Measurements from ENCODE around the gene TSPAN33. TPM values are rescaled to one million over a fixed set of nuclear protein-coding genes. Genes with fewer than 3 reads are reported as not detected.

Gene TSPAN33
- total RNA-seq, 4 donors from 2014 or later = 5.6 to 9.1 (median 7.8) TPM

- H3K36me3 ChIP-seq = no peaks in the 10 kb centered on the region
- no peak for TF ChIP-seq CTCF (IDR thresholded peaks at IDR 0.05 in 4 of 5, conservative IDR thresholded peaks at IDR 0.05 in 1 of 5)
- TF ChIP-seq POLR2A (IDR thresholded peaks at IDR 0.05) = no peak
- DNase-seq = no peak
- no peak for ATAC-seq
- no peak overlapping the region for H3K27ac ChIP-seq
- no peaks in the 10 kb centered on the region for H3K27me3 ChIP-seq
- no peaks in the 10 kb centered on the region for H3K4me1 ChIP-seq
- intact Hi-C loops (cut with DNase I; ENCODE audit: low total_unique reads) = no loop called here
- H3K9me3 ChIP-seq = no peaks in the 10 kb centered on the region
- H3K4me3 ChIP-seq = no peak overlapping the region
- in situ Hi-C loops (cut with MboI; ENCODE audit: low sequenced_read_pairs in 4 of 4) = loop anchor here in 1 of 4 donors (5.0 kb wide), 1 partner anchor 41 kb away; no protein-coding TSS in a partner anchor
Observed at GRCh38 chr7:129161524-129162225, 17.2 kb downstream of the TSPAN33 start.

- intact Hi-C loops (cut with DNase I; ENCODE audit: low total_unique reads) = no loop called here
- Histone ChIP-seq H3K27me3 (no peaks in the 10 kb centered on the region), H3K9me3 (no peaks in the 10 kb centered on the region), H3K36me3 (no peaks in the 10 kb centered on the region), H3K27ac (no peak overlapping the region), H3K4me1 (no peaks in the 10 kb centered on the region), H3K4me3 (no peak overlapping the region)
- TF ChIP-seq CTCF (IDR thresholded peaks at IDR 0.05 in 4 of 5, conservative IDR thresholded peaks at IDR 0.05 in 1 of 5) = no peak
- no peak for TF ChIP-seq POLR2A (IDR thresholded peaks at IDR 0.05)
- ATAC-seq (no peak), DNase-seq (no peak)
- in situ Hi-C loops (cut with MboI; ENCODE audit: low sequenced_read_pairs in 4 of 4) = loop anchor here in 1 of 4 donors (5.0 kb wide), 1 partner anchor 40 kb away; no protein-coding TSS in a partner anchor
Observed at GRCh38 chr7:129162732-129163131, 18.2 kb downstream of the TSPAN33 start.

- intact Hi-C loops (cut with DNase I; ENCODE audit: low total_unique reads) = loop anchor here (1.0 kb wide), 1 partner anchor 46 kb away; no protein-coding TSS in a partner anchor
- H3K27ac ChIP-seq = no peak overlapping the region
- no peak for DNase-seq
- no peaks in the 10 kb centered on the region for H3K36me3 ChIP-seq
- TF ChIP-seq POLR2A (IDR thresholded peaks at IDR 0.05) = no peak
- peak; percentile 54 to 85 (median 65) for TF ChIP-seq CTCF (IDR thresholded peaks at IDR 0.05 in 4 of 5, conservative IDR thresholded peaks at IDR 0.05 in 1 of 5)
- no peak overlapping the region for H3K4me3 ChIP-seq
- H3K27me3 ChIP-seq = no peaks in the 10 kb centered on the region
- H3K4me1 ChIP-seq = no peaks in the 10 kb centered on the region
- no peak for ATAC-seq
- in situ Hi-C loops (cut with MboI; ENCODE audit: low sequenced_read_pairs in 4 of 4) = loop anchor here in 1 of 4 donors (5.0 kb wide), 1 partner anchor 38 kb away; no protein-coding TSS in a partner anchor
- H3K9me3 ChIP-seq = no peaks in the 10 kb centered on the region
Observed at GRCh38 chr7:129163875-129164544, 19.5 kb downstream of the TSPAN33 start.

GRCh38 chr7:129166745-129167144, 22.2 kb downstream of the TSPAN33 start:
- in situ Hi-C loops (cut with MboI; ENCODE audit: low sequenced_read_pairs in 4 of 4) (no loop called here), intact Hi-C loops (cut with DNase I; ENCODE audit: low total_unique reads) (no loop called here)
- ATAC-seq = no peak
- H3K4me1 ChIP-seq = no peaks in the 10 kb centered on the region
- H3K9me3 ChIP-seq = no peaks in the 10 kb centered on the region
- DNase-seq = no peak
- H3K36me3 ChIP-seq = no peaks in the 10 kb centered on the region
- H3K4me3 ChIP-seq = no peak overlapping the region
- TF ChIP-seq POLR2A (IDR thresholded peaks at IDR 0.05) (no peak), CTCF (IDR thresholded peaks at IDR 0.05 in 4 of 5, conservative IDR thresholded peaks at IDR 0.05 in 1 of 5) (no peak)
- H3K27ac ChIP-seq = no peak overlapping the region
- no peaks in the 10 kb centered on the region for H3K27me3 ChIP-seq

All from gastrocnemius medialis (tissue), 4 donors.